Activated CD8-positive, alpha-beta memory T cell treated with anti-CD3 and anti-CD28 coated beads, Interleukin-2, amount 50 U/mL, for 4 hours (primary cell): ENCODE data around the gene SLC8A1.

Source experiments
- DNase-seq: peaks from one replicate; pipeline ENCODE4 v3.0.0-alpha.2; 2020

SLC8A1 gene

GRCh38 chr2:40178971-40179370 is 272.9 kb downstream of the SLC8A1 start:
- no peak for DNase-seq

- DNase-seq: no peak
Observed at GRCh38 chr2:40178171-40178778, 273.6 kb downstream of the SLC8A1 start.

GRCh38 chr2:40177366-40177765 is 274.5 kb downstream of the SLC8A1 start:
- no peak for DNase-seq

- DNase-seq: no peak
Observed at GRCh38 chr2:40173276-40173675, 278.6 kb downstream of the SLC8A1 start.

GRCh38 chr2:40169856-40170255 is 282.0 kb downstream of the SLC8A1 start:
- no peak for DNase-seq

GRCh38 chr2:40169430-40169829 is 282.5 kb downstream of the SLC8A1 start:
- DNase-seq: no peak

- no peak for DNase-seq
Observed at GRCh38 chr2:40168546-40168945, 283.3 kb downstream of the SLC8A1 start.

GRCh38 chr2:40168032-40168431 is 283.9 kb downstream of the SLC8A1 start:
- no peak for DNase-seq

GRCh38 chr2:40166006-40166405 is 285.9 kb downstream of the SLC8A1 start:
- no peak for DNase-seq

GRCh38 chr2:40165509-40165844 is 286.4 kb downstream of the SLC8A1 start:
- DNase-seq: no peak

- no peak for DNase-seq
Observed at GRCh38 chr2:40164736-40165508, 287.0 kb downstream of the SLC8A1 start.

GRCh38 chr2:40161986-40162385 is 289.9 kb downstream of the SLC8A1 start:
- DNase-seq: no peak

- no peak for DNase-seq
Observed at GRCh38 chr2:40160751-40161218, 291.1 kb downstream of the SLC8A1 start.

- DNase-seq: no peak
Observed at GRCh38 chr2:40159333-40159732, 292.6 kb downstream of the SLC8A1 start.

GRCh38 chr2:40158781-40159180 is 293.1 kb downstream of the SLC8A1 start:
- no peak for DNase-seq

GRCh38 chr2:40155728-40156127 is 296.2 kb downstream of the SLC8A1 start:
- DNase-seq: no peak

GRCh38 chr2:40150266-40150665 is 301.6 kb downstream of the SLC8A1 start:
- DNase-seq: no peak

GRCh38 chr2:40148334-40148733 is 303.6 kb downstream of the SLC8A1 start:
- no peak for DNase-seq

GRCh38 chr2:40147360-40147759 is 304.5 kb downstream of the SLC8A1 start:
- DNase-seq: no peak

- DNase-seq: no peak
Observed at GRCh38 chr2:40144022-40144421, 307.9 kb downstream of the SLC8A1 start.

GRCh38 chr2:40138314-40138713 is 313.6 kb downstream of the SLC8A1 start:
- DNase-seq: no peak

- DNase-seq: no peak
Observed at GRCh38 chr2:40131081-40131704, 320.7 kb downstream of the SLC8A1 start.

- DNase-seq: no peak
Observed at GRCh38 chr2:40130251-40130994, 321.5 kb downstream of the SLC8A1 start.

GRCh38 chr2:40129725-40130124 is 322.2 kb downstream of the SLC8A1 start:
- DNase-seq: no peak
